Measurements from ENCODE around the gene HSPA6.
A peak's percentile ranks its signal among the peaks of the same experiment; 100 is the strongest.
"Not testable (repeated sequence)": the region's sequence is repeated elsewhere in the genome, so short reads cannot be mapped to it uniquely, and the experiment has no call there.

The HSPA6 gene

GRCh38 chr1:161523817-161524741, at the start of gene HSPA6:
Gene HSPA6, plus strand, starts transcription at chr1:161524540. Its CDS starts 119 bp downstream, at chr1:161524659.
- DNase-seq (ENCODE audit: low read depth in 2 of 2) = peak; percentile 40 to 65

DNA sequence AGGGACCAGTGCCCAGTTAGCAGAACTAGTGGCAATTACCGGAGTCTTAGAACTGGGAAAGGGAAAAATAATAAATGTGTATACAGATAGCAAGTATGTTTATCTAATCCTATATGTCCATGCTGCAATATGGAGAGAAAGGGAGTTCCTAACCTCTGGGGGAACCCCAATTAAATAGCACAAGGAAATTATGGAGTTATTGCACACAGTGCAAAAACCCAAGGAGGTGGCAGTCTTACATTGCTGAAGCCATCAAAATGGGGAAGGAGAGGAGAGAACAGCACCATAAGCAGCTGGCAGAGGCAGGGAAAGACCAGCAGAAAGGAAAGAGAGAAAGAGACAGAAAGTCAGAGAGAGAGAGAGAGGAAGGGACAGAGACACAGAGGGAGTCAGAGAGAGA, 46.6 kb upstream of the HSPA6 start:
- DNase-seq (ENCODE audit: low read depth in 2 of 2) = not testable (repeated sequence)

DNA sequence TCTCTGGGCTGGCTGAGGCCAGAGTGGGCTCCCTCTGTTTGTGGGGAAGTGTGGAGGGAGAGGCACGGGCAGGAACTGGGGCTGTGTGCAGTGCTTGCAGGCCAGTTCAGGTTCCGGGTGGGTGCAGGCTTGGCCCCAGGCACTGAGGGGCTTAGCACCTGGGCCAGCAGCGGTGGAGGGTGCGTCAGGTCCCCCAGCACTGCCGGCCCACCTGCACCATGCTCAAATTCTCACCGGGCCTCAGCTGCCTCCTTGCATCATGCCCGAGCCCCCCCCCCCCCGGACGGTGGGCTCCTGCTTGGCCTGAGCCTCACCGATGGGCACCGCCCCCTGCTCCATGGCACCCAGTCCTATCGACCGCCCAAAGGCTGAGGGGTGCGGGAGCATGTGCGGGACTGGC, 45.4 kb upstream of the HSPA6 start:
- DNase-seq (ENCODE audit: low read depth in 2 of 2) = no peak

DNA sequence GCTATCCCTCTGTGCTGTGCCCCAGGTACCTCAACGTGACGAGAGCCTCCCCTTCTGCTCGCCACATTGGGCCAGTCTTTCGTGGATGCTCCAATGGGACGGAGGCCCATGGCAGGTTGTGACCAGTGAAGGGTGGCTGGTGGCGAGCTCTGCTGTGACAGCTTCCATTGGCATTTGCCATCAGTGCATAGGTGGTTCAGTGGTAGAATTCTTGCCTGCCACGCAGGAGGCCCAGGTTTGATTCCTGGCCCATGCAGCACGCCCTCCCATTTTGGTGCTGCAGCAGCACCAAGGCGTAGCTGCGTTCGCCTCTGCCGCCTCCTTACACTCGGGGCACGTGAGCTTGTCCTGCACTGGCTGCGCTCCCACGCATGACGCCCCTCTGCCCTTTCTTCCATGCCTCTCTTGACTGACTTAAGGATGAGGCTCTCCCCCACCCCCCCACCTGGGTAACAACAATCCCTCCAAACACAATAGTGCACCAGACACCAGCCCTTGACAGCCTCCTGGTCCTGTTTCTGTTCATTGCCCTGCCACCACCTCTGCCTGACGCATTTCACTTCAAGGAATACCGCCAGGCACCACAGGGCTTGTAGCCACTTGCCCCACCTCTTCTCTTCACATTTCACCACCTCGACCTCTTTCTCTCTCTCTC, 43.8 kb upstream of the HSPA6 start:
- DNase-seq (ENCODE audit: low read depth in 2 of 2) = no peak

DNA sequence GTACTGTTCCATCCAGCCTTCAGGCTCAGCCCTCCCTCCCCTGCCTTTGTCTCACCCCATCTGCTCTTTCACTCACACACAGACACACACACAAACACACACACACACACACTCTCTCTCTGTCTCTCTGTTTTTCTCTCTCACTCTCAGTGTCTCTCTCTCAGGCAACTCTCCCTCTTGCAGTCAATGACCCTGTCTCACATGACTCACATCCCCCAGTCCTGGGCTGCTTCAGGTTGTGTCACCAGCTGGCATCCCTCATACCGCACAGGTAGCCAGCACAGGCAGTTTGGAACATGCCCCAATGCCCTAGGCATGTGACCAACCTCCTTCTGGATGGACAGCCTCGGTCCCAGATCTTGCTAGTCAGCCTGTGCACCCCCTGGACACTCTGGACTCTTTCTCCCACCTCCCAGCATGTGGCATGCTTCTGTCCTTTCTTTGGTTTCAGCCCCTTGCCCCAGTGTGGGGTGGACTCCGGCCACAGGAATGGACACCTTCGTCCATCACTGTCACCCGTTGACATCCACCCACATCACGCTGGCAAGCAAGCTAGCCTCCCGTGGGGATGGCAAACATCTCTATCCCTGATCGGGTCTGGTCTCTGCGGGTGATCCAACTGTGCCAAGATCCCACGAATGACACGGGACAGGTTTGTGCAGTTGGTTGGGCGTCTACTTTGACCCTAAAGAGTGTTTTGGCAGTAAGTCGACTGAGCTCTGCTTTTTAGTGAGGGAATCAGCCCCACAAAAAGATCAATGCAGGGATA, 42.5 kb upstream of the HSPA6 start:
- DNase-seq (ENCODE audit: low read depth in 2 of 2) = no peak

DNA sequence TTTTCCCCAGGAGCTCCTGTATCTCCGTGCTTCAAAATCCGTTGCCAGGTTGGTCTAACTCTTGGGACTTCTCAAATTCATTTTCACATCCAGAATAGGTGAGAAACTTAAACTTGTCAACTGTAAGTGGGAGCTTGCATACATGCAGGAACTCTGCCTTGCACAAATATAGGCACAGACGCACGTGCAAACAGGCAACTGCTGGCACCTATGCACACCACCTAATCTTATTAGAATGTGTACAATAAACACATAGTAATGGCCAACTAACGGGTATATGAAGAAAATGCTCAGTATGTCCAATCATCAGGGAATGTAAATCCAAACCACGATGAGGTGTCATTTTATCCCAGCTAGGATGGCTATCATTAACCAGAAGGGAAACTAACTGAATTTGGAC, 41.7 kb upstream of the HSPA6 start:
- no peak for DNase-seq (ENCODE audit: low read depth in 2 of 2)

- DNase-seq (ENCODE audit: low read depth in 2 of 2) = no peak
These were observed 41.0 kb upstream of the HSPA6 start for GRCh38 chr1:161483361-161483760.

DNA sequence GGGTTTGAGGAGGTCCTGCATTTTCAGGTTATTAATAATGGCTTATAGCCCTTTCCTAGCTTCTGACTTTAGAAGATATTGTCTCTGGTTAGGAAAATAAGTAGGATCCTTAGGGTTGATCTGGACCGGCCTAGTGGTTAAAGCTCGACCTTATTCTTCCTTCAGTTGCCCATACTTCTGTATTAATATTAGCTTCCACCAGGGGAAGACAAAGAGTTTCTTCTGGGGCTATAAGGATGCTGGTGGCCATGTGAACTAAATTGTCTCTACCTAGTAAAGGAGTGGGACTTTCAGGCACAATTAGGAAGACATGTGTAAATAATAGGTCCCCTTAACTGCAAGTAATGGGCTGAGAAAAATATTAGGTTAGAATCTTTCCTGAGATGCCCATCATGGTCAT, 39.7 kb upstream of the HSPA6 start:
- DNase-seq (ENCODE audit: low read depth in 2 of 2) = no peak

GRCh38 chr1:161486806-161487741, 37.3 kb upstream of the HSPA6 start:
- no peak for DNase-seq (ENCODE audit: low read depth in 2 of 2)

GRCh38 chr1:161491472-161491871, 32.9 kb upstream of the HSPA6 start:
- no peak for DNase-seq (ENCODE audit: low read depth in 2 of 2)

DNA sequence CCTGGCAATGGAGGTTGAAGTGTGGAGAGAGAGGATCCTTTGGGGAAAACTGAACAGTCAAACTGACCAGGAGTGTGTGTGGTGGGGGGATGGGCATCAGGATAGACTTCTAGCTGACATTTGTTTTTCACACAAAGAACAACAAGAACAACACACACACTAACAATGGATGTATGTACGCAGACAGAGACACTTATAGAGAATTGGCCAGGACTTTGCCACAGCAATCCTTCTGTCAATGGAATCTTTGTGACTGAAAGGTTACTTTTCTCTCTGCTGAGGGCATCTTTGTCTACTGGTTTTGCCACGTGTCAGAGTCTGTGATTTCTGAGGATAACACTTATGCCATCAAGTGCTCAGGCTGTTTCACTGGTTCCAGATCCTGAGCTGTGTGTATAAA, 31.5 kb upstream of the HSPA6 start:
- DNase-seq (ENCODE audit: low read depth in 2 of 2) = no peak

GRCh38 chr1:161494091-161494735, 30.1 kb upstream of the HSPA6 start:
- no peak for DNase-seq (ENCODE audit: low read depth in 2 of 2)

- DNase-seq (ENCODE audit: low read depth in 2 of 2) = no peak
These were observed 28.9 kb upstream of the HSPA6 start for GRCh38 chr1:161495490-161495889.

DNA sequence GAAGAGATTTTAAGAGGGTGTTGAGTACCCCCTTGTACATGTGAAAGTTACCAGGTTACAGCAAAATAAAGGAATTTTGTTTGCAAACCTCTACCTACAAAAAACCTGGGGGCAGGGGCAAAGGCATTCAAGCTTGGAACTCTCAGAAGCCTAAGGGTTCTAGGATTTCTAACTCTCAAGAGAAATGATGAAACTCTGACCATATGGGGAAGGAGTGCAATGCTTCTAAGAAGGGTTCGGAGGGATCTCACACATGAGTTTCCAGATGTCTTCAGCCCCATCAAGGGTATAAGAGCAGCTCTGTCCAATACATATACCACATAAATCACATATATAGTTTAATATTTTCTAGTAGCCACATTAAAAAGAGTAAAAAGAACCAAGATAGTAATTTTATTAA, 26.4 kb upstream of the HSPA6 start:
- DNase-seq (ENCODE audit: low read depth in 2 of 2) = no peak

GRCh38 chr1:161498646-161499045, 25.7 kb upstream of the HSPA6 start:
- no peak for DNase-seq (ENCODE audit: low read depth in 2 of 2)

- DNase-seq (ENCODE audit: low read depth in 2 of 2) = no peak
These were observed 25.0 kb upstream of the HSPA6 start for GRCh38 chr1:161499099-161500039.

DNA sequence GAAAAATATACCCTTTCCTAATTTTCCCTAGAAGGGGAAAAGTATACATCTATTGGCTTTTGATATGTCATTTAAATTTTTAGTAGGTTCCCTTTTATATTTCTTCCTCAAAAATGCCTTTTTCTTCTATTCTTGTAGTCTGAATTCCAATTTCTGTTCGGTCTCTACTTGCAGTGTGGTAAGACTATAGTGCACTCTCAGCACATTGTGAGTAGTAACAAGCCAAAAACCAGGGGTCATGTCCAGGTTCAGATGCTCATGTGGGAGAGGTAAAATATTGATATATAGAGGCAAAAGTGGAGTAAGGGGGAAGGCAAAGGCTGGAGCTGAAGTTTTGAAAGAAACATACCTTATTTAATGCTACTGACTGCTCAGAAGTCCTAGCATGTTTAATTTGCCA, 23.1 kb upstream of the HSPA6 start:
- no peak for DNase-seq (ENCODE audit: low read depth in 2 of 2)

GRCh38 chr1:161502181-161502580, 22.2 kb upstream of the HSPA6 start:
- no peak for DNase-seq (ENCODE audit: low read depth in 2 of 2)

DNA sequence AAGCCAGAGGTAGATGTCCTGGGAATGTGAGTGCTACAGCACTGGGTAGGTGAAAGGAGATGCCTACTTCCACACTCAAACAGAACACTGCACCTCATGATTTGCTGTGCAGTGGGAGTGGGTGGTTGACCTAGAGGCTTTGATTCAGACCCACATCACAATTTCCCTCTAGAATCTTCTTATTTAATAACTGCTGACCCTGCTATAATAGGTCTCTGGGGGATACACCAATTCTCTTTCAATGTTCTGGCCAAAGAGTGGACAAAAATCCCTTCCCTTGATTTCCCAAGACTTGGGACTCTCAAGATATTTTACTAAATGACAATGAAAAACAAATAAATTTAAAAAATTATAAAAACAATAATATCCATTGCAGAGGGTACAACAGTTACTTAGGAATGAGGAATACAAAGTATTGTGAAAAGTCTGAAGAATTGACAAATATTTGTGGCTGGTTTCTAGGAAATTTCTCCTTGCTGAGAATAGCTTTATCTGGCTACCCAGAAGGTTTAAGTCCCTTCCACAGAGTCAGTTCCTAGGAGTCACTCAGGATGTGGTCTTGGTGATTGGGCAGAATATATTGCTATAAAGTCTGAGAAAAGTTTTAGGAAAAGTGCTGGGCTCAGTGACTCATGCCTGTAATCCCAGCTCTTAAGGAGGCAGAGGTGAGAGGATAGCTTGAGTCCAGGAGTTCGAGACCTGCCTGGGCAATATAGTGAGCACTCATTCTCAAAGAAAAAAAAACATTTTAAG, 21.5 kb upstream of the HSPA6 start:
- no peak for DNase-seq (ENCODE audit: low read depth in 2 of 2)

Data from stimulated activated CD8-positive, alpha-beta memory T cell treated with anti-CD3 and anti-CD28 coated beads, Interleukin-7, amount 100 ng/mL, for 1 hour (primary cell).